ENCODE results near the gene CPEB1. TPM values are rescaled to one million over a fixed set of nuclear protein-coding genes. Genes with fewer than 3 reads are reported as not detected.

CPEB1 gene
- total RNA-seq, 1 donor from 2014 or later: 0.40 TPM

DNA sequence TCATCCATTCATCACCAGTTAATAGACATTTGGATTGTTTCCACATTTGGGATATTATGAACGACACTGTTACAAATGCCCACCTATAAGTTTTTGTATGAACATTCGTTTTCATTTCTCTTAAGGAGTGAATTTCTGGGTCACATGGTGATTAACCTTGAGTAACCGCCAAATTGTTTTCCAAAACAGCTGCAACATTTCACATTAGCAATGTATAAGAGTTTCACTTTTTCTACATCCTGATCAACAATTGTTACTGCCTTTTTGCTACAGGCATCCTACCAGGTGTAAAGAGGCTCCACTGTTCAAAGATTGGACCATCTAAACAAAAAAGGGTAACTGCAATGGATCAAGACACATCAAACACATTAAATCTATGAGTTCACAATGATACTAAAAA, 52.0 kb downstream of the CPEB1 start:
- no peak overlapping the region for H3K27ac Mint-ChIP-seq
- DNase-seq (ENCODE audit: low spot score in 2 of 2, unreplicated experiment in 2 of 2): no peak
- TF ChIP-seq, protein P1, sequence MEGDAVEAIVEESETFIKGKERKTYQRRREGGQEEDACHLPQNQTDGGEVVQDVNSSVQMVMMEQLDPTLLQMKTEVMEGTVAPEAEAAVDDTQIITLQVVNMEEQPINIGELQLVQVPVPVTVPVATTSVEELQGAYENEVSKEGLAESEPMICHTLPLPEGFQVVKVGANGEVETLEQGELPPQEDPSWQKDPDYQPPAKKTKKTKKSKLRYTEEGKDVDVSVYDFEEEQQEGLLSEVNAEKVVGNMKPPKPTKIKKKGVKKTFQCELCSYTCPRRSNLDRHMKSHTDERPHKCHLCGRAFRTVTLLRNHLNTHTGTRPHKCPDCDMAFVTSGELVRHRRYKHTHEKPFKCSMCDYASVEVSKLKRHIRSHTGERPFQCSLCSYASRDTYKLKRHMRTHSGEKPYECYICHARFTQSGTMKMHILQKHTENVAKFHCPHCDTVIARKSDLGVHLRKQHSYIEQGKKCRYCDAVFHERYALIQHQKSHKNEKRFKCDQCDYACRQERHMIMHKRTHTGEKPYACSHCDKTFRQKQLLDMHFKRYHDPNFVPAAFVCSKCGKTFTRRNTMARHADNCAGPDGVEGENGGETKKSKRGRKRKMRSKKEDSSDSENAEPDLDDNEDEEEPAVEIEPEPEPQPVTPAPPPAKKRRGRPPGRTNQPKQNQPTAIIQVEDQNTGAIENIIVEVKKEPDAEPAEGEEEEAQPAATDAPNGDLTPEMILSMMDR (IDR thresholded peaks at IDR 0.05; ENCODE audit: unreplicated experiment): no peak
- no peaks in the 10 kb centered on the region for H3K36me3 Mint-ChIP-seq
- no peaks in the 10 kb centered on the region for H3K9me3 Mint-ChIP-seq
- no peak overlapping the region for H3K4me3 Mint-ChIP-seq
- H3K4me1 Mint-ChIP-seq: no peaks in the 10 kb centered on the region
- peaks cover 59% of the 10 kb centered on the region for H3K27me3 Mint-ChIP-seq (ENCODE audit: low read depth)

DNA sequence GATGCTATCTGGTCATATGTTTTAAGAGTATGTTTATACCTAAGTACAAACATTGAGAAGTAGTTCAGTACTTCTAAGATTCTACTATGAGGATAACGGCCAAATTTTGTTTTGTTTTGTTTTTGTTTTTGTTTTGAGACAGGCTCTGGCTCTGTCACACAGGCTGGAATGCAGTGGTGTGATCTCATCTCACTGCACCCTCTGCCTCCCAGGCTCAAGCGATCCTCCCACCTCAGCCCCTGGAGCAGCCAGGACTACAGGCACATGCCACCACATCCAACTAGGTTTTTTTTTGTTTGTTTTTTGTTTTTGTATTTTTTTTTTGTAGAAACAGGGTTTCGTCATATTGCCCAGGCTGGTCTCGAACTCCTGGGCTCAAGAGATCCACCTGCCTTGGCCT, 59.4 kb downstream of the CPEB1 start:
- Mint-ChIP-seq H3K4me3 (no peak overlapping the region), H3K27me3 (ENCODE audit: low read depth) (peaks cover 49% of the 10 kb centered on the region), H3K9me3 (no peaks in the 10 kb centered on the region), H3K4me1 (peaks cover 6% of the 10 kb centered on the region), H3K36me3 (no peaks in the 10 kb centered on the region), H3K27ac (no peak overlapping the region)
- TF ChIP-seq, protein P1 (IDR thresholded peaks at IDR 0.05; ENCODE audit: unreplicated experiment): no peak
- DNase-seq (ENCODE audit: low spot score in 2 of 2, unreplicated experiment in 2 of 2): no peak

DNA sequence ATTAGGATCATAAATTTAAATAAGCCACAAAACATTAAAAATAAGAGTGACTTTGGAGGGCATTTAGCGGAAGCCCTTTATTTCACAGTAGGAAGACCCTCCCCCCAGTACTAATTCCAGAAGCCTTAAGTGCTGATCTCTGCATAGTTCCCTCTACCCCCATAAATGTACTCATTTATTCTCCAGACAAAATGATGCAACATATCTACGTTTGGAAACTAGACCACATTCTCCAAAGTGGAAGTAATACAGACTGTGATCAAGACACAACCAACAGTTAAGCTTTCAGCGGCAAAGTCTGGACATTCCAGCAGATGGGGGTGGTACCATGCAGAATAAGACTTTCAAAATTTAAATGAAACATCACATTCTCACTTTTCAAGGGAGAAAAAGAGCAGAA, 62.1 kb downstream of the CPEB1 start:
- Mint-ChIP-seq H3K36me3 (no peaks in the 10 kb centered on the region), H3K27ac (no peak overlapping the region)

DNA sequence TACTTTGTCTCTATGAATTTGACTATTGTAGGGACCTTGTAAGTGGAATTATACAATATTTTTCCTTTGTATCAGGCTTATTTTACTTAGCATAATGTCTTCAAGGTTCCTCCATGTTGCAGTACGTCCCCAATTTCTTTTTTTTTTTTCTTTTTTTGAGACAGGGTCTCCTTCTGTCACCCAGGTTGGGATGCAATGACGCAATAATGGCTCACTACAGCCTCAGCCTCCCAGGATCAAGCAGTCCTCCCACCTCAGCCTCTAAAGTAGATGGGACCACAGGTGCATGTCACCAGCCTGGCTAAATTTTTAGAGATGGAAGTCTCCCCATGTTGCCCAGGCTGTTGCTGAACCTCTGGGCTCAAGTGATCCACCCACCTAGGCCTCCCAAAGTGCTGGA, 66.5 kb downstream of the CPEB1 start:
- TF ChIP-seq, protein P1 (IDR thresholded peaks at IDR 0.05; ENCODE audit: unreplicated experiment): no peak
- no peak overlapping the region for H3K27ac Mint-ChIP-seq

More for the DNA sequence above, 62.1 kb downstream of the CPEB1 start:
- no peak for DNase-seq (ENCODE audit: low spot score in 2 of 2, unreplicated experiment in 2 of 2)
- Mint-ChIP-seq H3K4me3 (no peak overlapping the region), H3K4me1 (peaks cover 6% of the 10 kb centered on the region), H3K9me3 (no peaks in the 10 kb centered on the region), H3K27me3 (ENCODE audit: low read depth) (peaks cover 63% of the 10 kb centered on the region)
- TF ChIP-seq, protein P1 (IDR thresholded peaks at IDR 0.05; ENCODE audit: unreplicated experiment): no peak

DNA sequence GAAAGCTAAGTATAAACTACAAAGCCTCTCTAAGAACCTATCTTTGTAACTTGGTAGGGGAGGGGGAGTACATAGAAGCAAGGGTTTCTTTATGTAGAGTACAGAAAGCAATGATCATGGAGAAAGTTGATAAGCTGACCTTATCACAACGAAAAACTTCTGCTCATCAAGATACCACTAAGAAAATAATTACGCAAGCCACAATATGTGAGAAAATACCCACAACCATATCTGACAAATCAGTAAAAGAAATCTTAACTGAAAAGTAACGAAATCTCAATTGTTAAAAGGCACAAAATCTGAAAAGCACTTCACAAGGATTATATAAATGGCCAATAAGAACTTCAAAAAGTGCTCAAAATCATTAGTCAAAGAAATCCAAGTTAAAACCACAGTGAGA, 71.8 kb downstream of the CPEB1 start:
- Mint-ChIP-seq H3K4me1 (peaks cover 8% of the 10 kb centered on the region), H3K4me3 (no peak overlapping the region), H3K27ac (no peak overlapping the region), H3K27me3 (ENCODE audit: low read depth) (peaks cover 51% of the 10 kb centered on the region), H3K9me3 (no peaks in the 10 kb centered on the region), H3K36me3 (no peaks in the 10 kb centered on the region)
- TF ChIP-seq, protein P1 (IDR thresholded peaks at IDR 0.05; ENCODE audit: unreplicated experiment): no peak
- no peak for DNase-seq (ENCODE audit: low spot score in 2 of 2, unreplicated experiment in 2 of 2)

More for the DNA sequence above, 66.5 kb downstream of the CPEB1 start:
- no peaks in the 10 kb centered on the region for H3K36me3 Mint-ChIP-seq
- H3K27me3 Mint-ChIP-seq (ENCODE audit: low read depth): peaks cover 38% of the 10 kb centered on the region
- no peaks in the 10 kb centered on the region for H3K9me3 Mint-ChIP-seq
- no peak overlapping the region for H3K4me3 Mint-ChIP-seq
- peaks cover 4% of the 10 kb centered on the region for H3K4me1 Mint-ChIP-seq
- DNase-seq (ENCODE audit: low spot score in 2 of 2, unreplicated experiment in 2 of 2): no peak

DNA sequence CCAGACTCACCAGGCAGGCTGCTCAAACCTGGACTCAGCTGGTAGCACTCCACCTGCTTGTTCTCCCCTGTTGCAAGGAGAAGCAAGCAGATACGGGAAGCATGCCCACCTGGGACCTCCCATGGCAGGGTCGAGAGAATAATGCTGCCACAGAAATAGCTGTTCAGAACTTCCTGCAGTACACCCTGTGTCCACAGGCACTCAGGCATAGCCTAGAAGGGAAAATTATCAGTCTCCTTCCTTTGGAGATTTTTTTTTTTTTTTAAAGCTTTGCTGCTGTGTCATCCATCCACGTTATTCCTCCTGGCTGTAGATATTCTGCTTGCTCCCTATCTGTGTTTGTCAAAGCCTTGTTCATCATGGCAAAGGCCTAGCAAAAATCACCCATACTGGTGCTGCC, 74.2 kb downstream of the CPEB1 start:
- TF ChIP-seq, protein P1 (IDR thresholded peaks at IDR 0.05; ENCODE audit: unreplicated experiment): no peak
- H3K9me3 Mint-ChIP-seq: no peaks in the 10 kb centered on the region
- no peaks in the 10 kb centered on the region for H3K36me3 Mint-ChIP-seq
- no peak for DNase-seq (ENCODE audit: low spot score in 2 of 2, unreplicated experiment in 2 of 2)
- peaks cover 60% of the 10 kb centered on the region for H3K27me3 Mint-ChIP-seq (ENCODE audit: low read depth)
- no peak overlapping the region for H3K4me3 Mint-ChIP-seq
- H3K27ac Mint-ChIP-seq: no peak overlapping the region
- H3K4me1 Mint-ChIP-seq: peaks cover 8% of the 10 kb centered on the region
